Common myeloid progenitor, CD34-positive (primary cell): ENCODE data around the gene ZNF282. TPM values are rescaled to one million over a fixed set of nuclear protein-coding genes. Genes with fewer than 3 reads are reported as not detected.

Experiments used
- CTCF ChIA-PET: fragments of 350-600 bp; sonication (Branson Sonifier 250); formaldehyde crosslinking; loops from one replicate; lab custom pipeline; 2021; ENCODE audit warnings: antibody characterized with exemption; lab: Charles Lee
- POLR2A ChIA-PET: fragments of 350-600 bp; sonication (Branson Sonifier 250); formaldehyde crosslinking; loops from one replicate; lab custom pipeline; 2021; ENCODE audit warnings: antibody characterized with exemption; lab: Charles Lee
- DNase-seq, 3 donors: peaks; one replicate each; pipeline versions ENCODE4 v3.0.0 to v3.0.0-alpha.2; 2013
- H3K27ac ChIP-seq, 2 experiments: 1 replicate in 1 of 2; 2 replicates in 1 of 2; pipeline ENCODE4 v1.7.0; 2013; ENCODE audit warnings: inconsistent platforms in 2 of 2, low read length in 2 of 2, mild to moderate bottlenecking in 2 of 2, low read depth in 1 of 2, moderate library complexity in 1 of 2; ENCODE audit not compliant: severe bottlenecking in 2 of 2, insufficient read depth in 1 of 2, poor library complexity in 1 of 2
- H3K27me3 ChIP-seq, 5 experiments: replicated peaks in 2 of 5; 1 replicate in 3 of 5; 2 replicates in 2 of 5; pipeline versions ENCODE4 v1.6.1 to v1.7.0; 2013; ENCODE audit warnings: low read length in 4 of 5, mild to moderate bottlenecking in 2 of 5, moderate library complexity in 2 of 5, inconsistent platforms in 1 of 5; ENCODE audit not compliant: insufficient read depth in 5 of 5, control insufficient read depth in 4 of 5
- H3K36me3 ChIP-seq, 4 experiments: 1 replicate in 2 of 4; 2 replicates in 2 of 4; pipeline versions ENCODE4 v1.6.1 to v1.7.0; 2013; ENCODE audit warnings: low read length in 3 of 4, control low read depth in 1 of 4, mild to moderate bottlenecking in 1 of 4; ENCODE audit not compliant: control insufficient read depth in 4 of 4, insufficient read depth in 4 of 4
- H3K4me1 ChIP-seq, 4 experiments: 1 replicate in 3 of 4; 2 replicates in 1 of 4; pipeline versions ENCODE4 v1.6.1 to v1.7.1; 2013; ENCODE audit warnings: low read length in 3 of 4, mild to moderate bottlenecking in 3 of 4, control low read depth in 1 of 4, inconsistent platforms in 1 of 4, moderate library complexity in 1 of 4; ENCODE audit not compliant: control insufficient read depth in 4 of 4, insufficient read depth in 4 of 4; ENCODE audit errors: control extremely low read depth in 1 of 4
- H3K4me3 ChIP-seq, 7 experiments: 1 replicate in 4 of 7; 2 replicates in 3 of 7; pipeline versions ENCODE4 v1.5.1 to v1.7.0; 2013; ENCODE audit warnings: mild to moderate bottlenecking in 7 of 7, low read length in 6 of 7, moderate library complexity in 6 of 7, inconsistent platforms in 2 of 7, low read depth in 2 of 7, control low read depth in 1 of 7; ENCODE audit not compliant: insufficient read depth in 4 of 7, control insufficient read depth in 1 of 7; ENCODE audit errors: extremely low read depth in 1 of 7
- H3K9me3 ChIP-seq, 5 experiments: 1 replicate in 4 of 5; 2 replicates in 1 of 5; pipeline versions ENCODE4 v1.6.1 to v1.7.1; 2013; ENCODE audit warnings: low read length in 4 of 5, mild to moderate bottlenecking in 2 of 5, inconsistent platforms in 1 of 5, low read depth in 1 of 5, moderate library complexity in 1 of 5; ENCODE audit not compliant: control insufficient read depth in 4 of 5, insufficient read depth in 2 of 5; ENCODE audit errors: control extremely low read depth in 1 of 5
- whole genome bisulfite sequencing: methylation state at CpG from one replicate; pipeline ENCODE4 v1.1.5; 2013; ENCODE audit not compliant: insufficient coverage; 5-methylcytosine and 5-hydroxymethylcytosine counted together
- polyA plus RNA-seq: library from polyadenylated mRNA; unstranded; fragments of 120-200 nt; gene quantifications from one replicate; pipeline ENCODE4 v1.2.1, GENCODE V29; 2013

The ZNF282 gene
- polyA plus RNA-seq = 21.3 TPM

DNA sequence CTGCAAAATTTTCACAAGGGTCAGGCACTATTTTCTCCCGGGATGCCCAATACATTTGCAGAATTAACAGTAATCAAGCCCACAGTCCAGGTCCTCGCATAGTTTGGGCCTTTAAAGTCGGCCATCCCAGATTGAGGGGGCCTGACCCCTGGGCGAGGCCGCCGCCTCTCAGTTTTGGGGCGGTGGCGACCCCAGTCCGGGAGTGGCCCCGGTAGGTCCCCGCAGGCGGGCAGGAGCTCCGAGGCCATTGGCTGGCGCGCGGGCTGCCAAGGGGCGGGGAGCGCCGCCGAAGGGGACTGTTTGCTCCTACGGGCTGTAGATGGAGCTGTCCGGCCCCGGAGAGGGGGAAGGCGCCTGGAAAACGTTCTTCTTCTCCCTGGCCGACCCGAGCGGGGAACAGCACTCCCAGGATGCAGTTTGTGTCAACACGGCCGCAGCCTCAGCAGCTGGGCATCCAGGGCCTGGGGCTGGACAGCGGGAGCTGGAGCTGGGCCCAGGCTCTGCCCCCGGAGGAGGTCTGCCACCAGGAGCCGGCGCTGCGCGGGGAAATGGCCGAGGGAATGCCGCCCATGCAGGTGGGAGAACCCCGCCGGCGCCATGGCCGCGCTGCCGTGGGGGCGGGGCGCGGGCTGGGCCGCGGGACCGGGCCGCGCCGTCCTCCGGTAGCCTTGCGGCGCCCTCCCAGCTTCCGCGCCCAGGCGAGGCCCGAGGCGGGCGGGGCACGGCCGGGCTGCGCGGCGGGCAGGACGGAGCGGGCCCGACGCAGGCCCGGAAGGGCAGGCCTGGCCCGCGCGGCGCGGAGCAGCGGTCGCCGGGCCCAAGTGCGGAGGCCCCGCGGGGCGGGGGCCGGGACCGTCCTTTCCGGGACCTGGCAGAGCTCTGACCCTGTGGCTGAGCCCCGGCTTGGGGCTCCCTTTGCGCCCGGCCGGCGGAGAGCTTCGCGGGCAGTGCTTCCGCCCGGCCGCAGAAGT is at the start of gene ZNF282:
Gene ZNF282 (plus strand): TSS at position 367 of the 971 bp plus-strand sequence. CDS start 44 bp downstream, at position 411.
- Histone ChIP-seq H3K36me3 (peaks cover 5 to 27% (median 21%) of the 10 kb centered on the region in 4 experiments), H3K27me3 (no peaks in the 10 kb centered on the region), H3K27ac (peak within 1 kb of the TSS; percentile 46 to 88), H3K9me3 (no peaks in the 10 kb centered on the region), H3K4me1 (peaks cover 10 to 34% (median 18%) of the 10 kb centered on the region in 4 experiments), H3K4me3 (peak within 1 kb of the TSS; percentile 88 to 96 (median 90))
- CTCF ChIA-PET = interaction anchor here (0.5 to 2.3 kb wide), 18 partner anchors 9 to 574 kb away, joined by 3 to 14 read pairs (median 4); partner anchors contain the start of genes ZNF398 and ZNF425
- peak; percentile 75 to 82 (median 80) for DNase-seq
- under 1% methylated on average over 61 of the region's 97 CpGs for WGBS
- POLR2A ChIA-PET = interaction anchor here (0.6 to 1.2 kb wide), 4 partner anchors 10 to 70 kb away, joined by 3 read pairs; partner anchors contain the start of gene ZNF425

- peak; percentile 92 to 94 (median 93) for DNase-seq
- H3K4me1 ChIP-seq = peaks cover 6 to 23% (median 20%) of the 10 kb centered on the region in 4 experiments
- H3K4me3 ChIP-seq = peak within 1 kb of the TSS; percentile 78 to 95 (median 88)
- peak within 1 kb of the TSS; percentile 78 to 91 for H3K27ac ChIP-seq
- WGBS = 0% methylated on average over 68 of the region's 79 CpGs
- ChIA-PET POLR2A (interaction anchor here (0.7 to 2.8 kb wide), 3 partner anchors 20 to 48 kb away, joined by 3 to 27 read pairs (median 4); partner anchors contain the start of genes ZNF282 and ZNF425), CTCF (interaction anchor here (0.6 to 3.8 kb wide), 11 partner anchors 9 to 114 kb away, joined by 3 to 44 read pairs (median 6); partner anchors contain the start of genes ZNF282 and ZNF425)
- no peaks in the 10 kb centered on the region for H3K9me3 ChIP-seq
- no peaks in the 10 kb centered on the region for H3K27me3 ChIP-seq
- peaks cover 0 to 6% (median 0%) of the 10 kb centered on the region in 4 experiments for H3K36me3 ChIP-seq
Observed at GRCh38 chr7:149147072-149147751, 48.1 kb upstream of the ZNF282 start, which contains the start of gene ZNF398. Gene ZNF398 (plus strand): TSS chr7:149147453. CDS start chr7:149147743, 290 bp downstream.

- Histone ChIP-seq H3K36me3 (peaks cover 0 to 6% (median 0%) of the 10 kb centered on the region in 4 experiments), H3K9me3 (no peaks in the 10 kb centered on the region), H3K4me3 (peak overlapping the region; percentile 78 to 95 (median 88)), H3K4me1 (peaks cover 6 to 23% (median 20%) of the 10 kb centered on the region in 4 experiments), H3K27me3 (no peaks in the 10 kb centered on the region), H3K27ac (peak overlapping the region; percentile 54 to 91)
- POLR2A ChIA-PET = interaction anchor here (1.3 to 2.8 kb wide), 2 partner anchors 20 to 22 kb away, joined by 4 to 27 read pairs; partner anchors contain the start of gene ZNF425
- peak; percentile 56 to 83 (median 74) for DNase-seq
- CTCF ChIA-PET = interaction anchor here (0.9 to 3.8 kb wide), 9 partner anchors 10 to 59 kb away, joined by 3 to 44 read pairs (median 7); partner anchors contain the start of genes ZNF282 and ZNF425
- under 1% methylated on average over 85 of the region's 86 CpGs for WGBS
Observed at GRCh38 chr7:149147752-149148653, 47.3 kb upstream of the ZNF282 start.

DNA sequence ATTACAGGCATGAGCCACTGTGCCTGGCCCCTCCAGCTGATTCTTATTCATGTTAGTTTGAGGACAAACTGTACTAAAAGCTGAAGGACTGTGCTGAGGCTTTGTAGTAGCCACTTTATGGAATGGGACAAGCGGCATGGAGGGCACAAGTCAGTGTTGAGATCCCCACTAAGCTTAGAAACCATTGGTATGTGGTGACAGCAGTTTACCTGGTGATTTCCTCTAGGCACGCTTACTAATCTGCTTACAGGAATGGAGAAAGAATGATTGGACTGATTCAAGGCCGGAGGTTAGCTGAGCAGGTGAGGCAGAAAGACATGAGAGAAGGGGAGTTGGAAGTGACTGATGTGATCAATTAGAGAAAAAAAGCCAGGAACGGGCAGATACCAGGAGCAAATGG is 44.4 kb upstream of the ZNF282 start:
- POLR2A ChIA-PET = no interaction called here
- Histone ChIP-seq H3K9me3 (no peaks in the 10 kb centered on the region), H3K4me3 (no peak overlapping the region), H3K4me1 (peaks cover 4 to 22% (median 14%) of the 10 kb centered on the region in 4 experiments), H3K36me3 (peaks cover 0 to 25% (median 9%) of the 10 kb centered on the region in 4 experiments), H3K27me3 (no peaks in the 10 kb centered on the region), H3K27ac (no peak overlapping the region)
- CTCF ChIA-PET = interaction anchor here (1.2 kb wide), 1 partner anchor 24 kb away, joined by 5 read pairs; no protein-coding TSS in a partner anchor
- DNase-seq = no peak
- WGBS = 87% methylated on average over 4 of the region's 4 CpGs

- Histone ChIP-seq H3K9me3 (no peaks in the 10 kb centered on the region), H3K27ac (no peak overlapping the region), H3K4me1 (peaks cover 3 to 6% (median 5%) of the 10 kb centered on the region in 4 experiments), H3K36me3 (peaks cover 3 to 41% (median 17%) of the 10 kb centered on the region in 4 experiments), H3K4me3 (no peak overlapping the region), H3K27me3 (no peaks in the 10 kb centered on the region)
- WGBS = 100% methylated on average over 1 of the region's 2 CpGs
- ChIA-PET POLR2A (no interaction called here), CTCF (interaction anchor here (0.6 to 1.1 kb wide), 3 partner anchors 27 to 88 kb away, joined by 3 to 4 read pairs (median 3); partner anchors contain the start of genes ZNF282 and ZNF425)
- DNase-seq = no peak
Observed at GRCh38 chr7:149153346-149153745, 42.0 kb upstream of the ZNF282 start.
